ENCODE data around the gene PLD3. TPM values are rescaled to one million over a fixed set of nuclear protein-coding genes. Genes with fewer than 3 reads are reported as not detected.

The PLD3 gene
- total and polyA plus RNA-seq, 2 donors (not counting 1 experiment from before 2014, with no cell fraction given) = 208 to 230 TPM

- Histone ChIP-seq H3K4me1 (ENCODE audit: control insufficient read depth, extremely low read depth, insufficient read depth, low read length) (no peaks in the 10 kb centered on the region), H4K20me1 (ENCODE audit: control insufficient read depth, extremely low read depth, insufficient read depth, low read length) (no peaks in the 10 kb centered on the region), H3K27me3 (ENCODE audit: control insufficient read depth, insufficient read depth, low read length) (no peaks in the 10 kb centered on the region), H3K4me2 (ENCODE audit: extremely low read depth, insufficient read depth, low read length) (no peak overlapping the region), H3K9ac (ENCODE audit: insufficient read depth, low read length) (no peak overlapping the region), H3K27ac (ENCODE audit: insufficient read depth, low read length) (no peak overlapping the region), H3K9me3 (ENCODE audit: control insufficient read depth, insufficient read depth, low read depth, low read length) (no peaks in the 10 kb centered on the region), H3K79me2 (ENCODE audit: control insufficient read depth, insufficient read depth, low read length) (no peaks in the 10 kb centered on the region), H3K4me3 (replicated peaks in 1 of 4; ENCODE audit: control extremely low read depth in 1 of 4, insufficient read depth in 1 of 4, low read depth in 3 of 4, low read length in 4 of 4) (no peak overlapping the region), H3K36me3 (ENCODE audit: control insufficient read depth, insufficient read depth, low read length) (peaks cover 4% of the 10 kb centered on the region), H2AFZ (ENCODE audit: low read length) (no peak overlapping the region)
- no peak for TF ChIP-seq CTCF (conservative IDR thresholded peaks at IDR 0.05 in 1 of 2, IDR thresholded peaks at IDR 0.05 in 1 of 2; ENCODE audit: low read depth in 1 of 2, low read length in 2 of 2)
- TF ChIP-seq EZH2 (IDR thresholded peaks at IDR 0.05; ENCODE audit: low read length, missing control alignments) = no peak
- DNase-seq (ENCODE audit: low read depth in 2 of 2) = no peak
These were observed 27.9 kb downstream of the PLD3 start for GRCh38 chr19:40376286-40376862.

GRCh38 chr19:40377876-40378385, 29.4 kb downstream of the PLD3 start:
- no peaks in the 10 kb centered on the region for H3K79me2 ChIP-seq (ENCODE audit: control insufficient read depth, insufficient read depth, low read length)
- no peak overlapping the region for H3K4me2 ChIP-seq (ENCODE audit: extremely low read depth, insufficient read depth, low read length)
- H3K27ac ChIP-seq (ENCODE audit: insufficient read depth, low read length) = no peak overlapping the region
- H3K36me3 ChIP-seq (ENCODE audit: control insufficient read depth, insufficient read depth, low read length) = no peaks in the 10 kb centered on the region
- no peaks in the 10 kb centered on the region for H3K4me1 ChIP-seq (ENCODE audit: control insufficient read depth, extremely low read depth, insufficient read depth, low read length)
- no peak overlapping the region for H3K4me3 ChIP-seq (replicated peaks in 1 of 4; ENCODE audit: control extremely low read depth in 1 of 4, insufficient read depth in 1 of 4, low read depth in 3 of 4, low read length in 4 of 4)
- H3K9ac ChIP-seq (ENCODE audit: insufficient read depth, low read length) = no peak overlapping the region
- H2AFZ ChIP-seq (ENCODE audit: low read length) = no peak overlapping the region
- H3K27me3 ChIP-seq (ENCODE audit: control insufficient read depth, insufficient read depth, low read length) = no peaks in the 10 kb centered on the region
- H4K20me1 ChIP-seq (ENCODE audit: control insufficient read depth, extremely low read depth, insufficient read depth, low read length) = no peaks in the 10 kb centered on the region
- TF ChIP-seq EZH2 (IDR thresholded peaks at IDR 0.05; ENCODE audit: low read length, missing control alignments) = no peak
- TF ChIP-seq CTCF (conservative IDR thresholded peaks at IDR 0.05 in 1 of 2, IDR thresholded peaks at IDR 0.05 in 1 of 2; ENCODE audit: low read depth in 1 of 2, low read length in 2 of 2) = no peak
- H3K9me3 ChIP-seq (ENCODE audit: control insufficient read depth, insufficient read depth, low read depth, low read length) = no peaks in the 10 kb centered on the region
- no peak for DNase-seq (ENCODE audit: low read depth in 2 of 2)

- Histone ChIP-seq H3K4me1 (ENCODE audit: control insufficient read depth, extremely low read depth, insufficient read depth, low read length) (no peaks in the 10 kb centered on the region), H4K20me1 (ENCODE audit: control insufficient read depth, extremely low read depth, insufficient read depth, low read length) (no peaks in the 10 kb centered on the region), H3K36me3 (ENCODE audit: control insufficient read depth, insufficient read depth, low read length) (no peaks in the 10 kb centered on the region), H3K9me3 (ENCODE audit: control insufficient read depth, insufficient read depth, low read depth, low read length) (no peaks in the 10 kb centered on the region), H3K27ac (ENCODE audit: insufficient read depth, low read length) (no peak overlapping the region), H3K4me3 (replicated peaks in 1 of 4; ENCODE audit: control extremely low read depth in 1 of 4, insufficient read depth in 1 of 4, low read depth in 3 of 4, low read length in 4 of 4) (no peak overlapping the region), H3K9ac (ENCODE audit: insufficient read depth, low read length) (no peak overlapping the region), H3K4me2 (ENCODE audit: extremely low read depth, insufficient read depth, low read length) (no peak overlapping the region), H3K79me2 (ENCODE audit: control insufficient read depth, insufficient read depth, low read length) (no peaks in the 10 kb centered on the region), H3K27me3 (ENCODE audit: control insufficient read depth, insufficient read depth, low read length) (no peaks in the 10 kb centered on the region), H2AFZ (ENCODE audit: low read length) (no peak overlapping the region)
- DNase-seq (ENCODE audit: low read depth in 2 of 2) = no peak
- TF ChIP-seq EZH2 (IDR thresholded peaks at IDR 0.05; ENCODE audit: low read length, missing control alignments) (no peak), CTCF (conservative IDR thresholded peaks at IDR 0.05 in 1 of 2, IDR thresholded peaks at IDR 0.05 in 1 of 2; ENCODE audit: low read depth in 1 of 2, low read length in 2 of 2) (no peak)
These were observed 30.0 kb downstream of the PLD3 start for GRCh38 chr19:40378509-40378908.

Measured in fibroblast of lung (primary cell).